Endothelial cell of umbilical vein (primary cell): ENCODE data around the gene RBPJL. TPM values are rescaled to one million over a fixed set of nuclear protein-coding genes. Genes with fewer than 3 reads are reported as not detected.
A peak's percentile ranks its signal among the peaks of the same experiment; 100 is the strongest.

Experiments used
- BruUV-seq: library from RNA; stranded (reverse); fragments of 400-500 nt; replicated peaks from 2 replicates; lab custom pipeline; 2021; lab: Mats Ljungman, UMichigan
- CTCF ChIA-PET: fragments of 300-600, 350-600 bp; sonication (Branson Sonifier 250); formaldehyde crosslinking; loops from one replicate; lab custom pipeline; 2021; ENCODE audit warnings: antibody characterized with exemption, inconsistent platforms; lab: Charles Lee
- POLR2A ChIA-PET: fragments of 300-600, 350-600 bp; sonication (Branson Sonifier 250); formaldehyde crosslinking; loops from one replicate; lab custom pipeline; 2021; ENCODE audit warnings: antibody characterized with exemption, inconsistent platforms; lab: Charles Lee
- DNase-seq: peaks from one replicate; pipeline ENCODE4 v3.0.0-alpha.2; 2011; ENCODE audit warnings: low read depth, low spot score
- FAIRE-seq: peaks from 2 replicates; lab custom pipeline; 2011; peaks lifted over from hg19 to GRCh38; lab: Jason Lieb, UNC
- H2AFZ ChIP-seq: 2 replicates; pipeline ENCODE4 v1.6.0; 2012; ENCODE audit warnings: low read depth, low read length, control low read depth, inconsistent platforms
- H3K27ac ChIP-seq: 2 replicates; pipeline ENCODE4 v1.5.1; 2011; ENCODE audit warnings: low read depth, mild to moderate bottlenecking, control low read depth, low read length, moderate library complexity; ENCODE audit not compliant: insufficient read depth
- H3K27me3 ChIP-seq, 2 experiments: 2 replicates each; pipeline versions ENCODE4 v1.6.0 to v1.6.1; 2011; ENCODE audit warnings: low read length in 2 of 2, mixed read lengths in 1 of 2; ENCODE audit not compliant: control insufficient read depth in 2 of 2, insufficient read depth in 2 of 2
- H3K36me3 ChIP-seq, 2 experiments: 2 replicates in 1 of 2; 3 replicates in 1 of 2; pipeline ENCODE4 v1.5.1; 2011; ENCODE audit warnings: low read length in 2 of 2, mild to moderate bottlenecking in 1 of 2, moderate library complexity in 1 of 2; ENCODE audit not compliant: control insufficient read depth in 2 of 2, insufficient read depth in 2 of 2; ENCODE audit errors: extremely low read depth in 1 of 2
- H3K4me1 ChIP-seq: 3 replicates; pipeline ENCODE4 v1.5.1; 2011; ENCODE audit warnings: mild to moderate bottlenecking, low read length; ENCODE audit not compliant: control insufficient read depth, insufficient read depth; ENCODE audit errors: extremely low read depth
- H3K4me2 ChIP-seq: 2 replicates; pipeline ENCODE4 v1.6.1; 2011; ENCODE audit warnings: low read length, control low read depth, mixed read lengths; ENCODE audit not compliant: insufficient read depth
- H3K4me3 ChIP-seq, 3 experiments: fragments of 200-600 bp in 1 of 3; sonication (generic), shearing (Covaris generic) in 1 of 3; replicated peaks in 1 of 3; 2 replicates each; pipeline ENCODE4 v1.5.1; 2011 to 2016; ENCODE audit warnings: control low read depth in 3 of 3, low read length in 3 of 3, mild to moderate bottlenecking in 2 of 3, inconsistent platforms in 1 of 3, low read depth in 1 of 3, moderate library complexity in 1 of 3; ENCODE audit not compliant: insufficient read depth in 1 of 3
- H3K79me2 ChIP-seq: 2 replicates; pipeline ENCODE4 v1.6.0; 2012; ENCODE audit warnings: low read length, inconsistent platforms; ENCODE audit not compliant: control insufficient read depth, insufficient read depth
- H3K9ac ChIP-seq: replicated peaks from 2 replicates; pipeline ENCODE3; 2011; ENCODE audit warnings: low read length, control low read depth; ENCODE audit not compliant: insufficient read depth; ENCODE audit errors: extremely low read depth
- H3K9me1 ChIP-seq: replicated peaks from 3 replicates; pipeline ENCODE4 v1.6.0; 2011; ENCODE audit warnings: mild to moderate bottlenecking, low read length; ENCODE audit not compliant: control insufficient read depth, insufficient read depth; ENCODE audit errors: extremely low read depth
- H3K9me3 ChIP-seq: replicated peaks from 2 replicates; pipeline ENCODE4 v1.5.1; 2012; ENCODE audit warnings: low read length, inconsistent platforms; ENCODE audit not compliant: control insufficient read depth, insufficient read depth
- H4K20me1 ChIP-seq: replicated peaks from 2 replicates; pipeline ENCODE3; 2011; ENCODE audit warnings: mild to moderate bottlenecking, low read length; ENCODE audit not compliant: control insufficient read depth, insufficient read depth; ENCODE audit errors: extremely low read depth
- CTCF ChIP-seq, 2 donors: IDR thresholded peaks; 1 replicate in 1 of 2; 2 replicates in 1 of 2; pipeline ENCODE4 v1.5.1; 2011; ENCODE audit warnings: low read length in 2 of 2, mild to moderate bottlenecking in 2 of 2, moderate library complexity in 2 of 2, control low read depth in 1 of 2, inconsistent platforms in 1 of 2, low read depth in 1 of 2; ENCODE audit not compliant: insufficient read depth in 1 of 2; ENCODE audit errors: extremely low read depth in 1 of 2
- EZH2 ChIP-seq: IDR thresholded peaks from 2 replicates; pipeline ENCODE4 v1.6.1; 2012; ENCODE audit warnings: borderline replicate concordance, low read depth, mild to moderate bottlenecking, moderate library complexity, low read length, inconsistent platforms; ENCODE audit not compliant: severe bottlenecking
- FOS ChIP-seq: IDR thresholded peaks from 2 replicates; pipeline ENCODE4 v1.6.1; 2011; ENCODE audit warnings: mild to moderate bottlenecking, low read length, moderate library complexity, borderline replicate concordance; ENCODE audit not compliant: insufficient read depth
- GATA2 ChIP-seq: IDR thresholded peaks from 2 replicates; pipeline ENCODE4 v1.7.0; 2011; ENCODE audit warnings: low read depth, mild to moderate bottlenecking, moderate library complexity, mixed read lengths, low read length; ENCODE audit not compliant: insufficient read length, insufficient read depth
- JUN ChIP-seq: IDR thresholded peaks from 2 replicates; pipeline ENCODE4 v1.6.1; 2011; ENCODE audit warnings: borderline replicate concordance, low read depth; ENCODE audit not compliant: insufficient read length, insufficient read depth
- MAX ChIP-seq: IDR thresholded peaks from 2 replicates; pipeline ENCODE4 v1.6.1; 2011; ENCODE audit not compliant: insufficient read depth, insufficient read length
- MYC ChIP-seq: IDR thresholded peaks from one replicate; pipeline ENCODE4 v1.6.1; 2011; ENCODE audit warnings: mild to moderate bottlenecking, low read depth, low read length
- POLR2A ChIP-seq: IDR thresholded peaks from 2 replicates; pipeline ENCODE4 v1.6.1; 2012; ENCODE audit warnings: low read depth, mild to moderate bottlenecking, control low read depth, low read length
- POLR2AphosphoS5 ChIP-seq: IDR thresholded peaks from 2 replicates; pipeline ENCODE4 v1.6.1; 2012; ENCODE audit warnings: low read depth, mild to moderate bottlenecking, control low read depth, low read length, moderate library complexity; ENCODE audit not compliant: insufficient read depth
- dilution Hi-C: fragments of 300-500 bp; cut with MboI; formaldehyde crosslinking; loops from one replicate; pipeline ENCODE4 v1.15.0; 2019; ENCODE audit warnings: low sequenced_read_pairs; ENCODE audit not compliant: extremely low pct_ligation_motif_present
- intact Hi-C: fragments of 100-400 bp; cut with micrococcal nuclease; formaldehyde crosslinking; loops from one replicate; pipeline ENCODE4 v1.10.0; 2022
- polyA plus RNA-seq, 4 experiments: library from polyadenylated mRNA; depleted of rRNA in 3 of 4; stranded (reverse) in 3 of 4; unstranded in 1 of 4; fragments of >200 nt; gene quantifications; 2 replicates each; pipeline versions ENCODE4 v1.2.1 to v1.2.3, GENCODE V29; 2011 to 2012; ENCODE audit warnings: missing spikeins in 1 of 4
- total RNA-seq: library from RNA; stranded (reverse); gene quantifications from 2 replicates; pipeline ENCODE4 v1.2.3, GENCODE V29; 2021

RBPJL gene
- total and polyA plus RNA-seq, 2 donors (not counting 3 experiments of a cell fraction or from before 2014, with no cell fraction given): not detected

DNA sequence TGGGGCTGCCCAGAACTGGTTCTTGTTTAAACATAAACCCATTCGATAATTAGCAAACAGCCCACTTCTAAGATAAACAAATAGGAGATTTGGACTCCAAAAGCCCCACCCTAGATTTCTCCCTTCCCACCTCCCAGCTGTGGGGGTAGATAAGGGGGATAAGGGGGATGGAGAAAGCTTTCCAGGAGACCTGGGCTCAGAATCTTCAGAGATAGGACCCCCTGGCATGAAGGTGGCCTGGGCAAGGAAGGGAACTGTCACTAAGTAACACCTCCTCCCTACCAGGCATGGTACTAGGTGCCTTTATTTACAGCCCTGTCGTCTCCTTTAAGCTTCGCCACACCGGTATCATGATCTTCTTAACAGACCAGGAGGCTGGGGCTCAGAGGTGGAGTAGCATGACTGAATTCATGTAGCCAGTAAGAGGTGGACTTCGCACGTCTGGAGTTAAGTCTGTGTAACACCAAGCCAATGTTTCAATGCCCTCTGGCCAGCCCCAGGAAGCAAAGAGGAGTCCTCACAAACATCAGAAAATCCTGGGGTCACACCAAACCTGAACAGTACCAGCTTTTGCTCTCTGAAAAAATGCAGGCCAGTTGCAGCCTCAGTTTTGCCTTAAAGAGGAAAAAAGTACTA is 37.0 kb downstream of the RBPJL start:
- peaks cover 78% of the 10 kb centered on the region for H3K79me2 ChIP-seq
- no peak for DNase-seq
- no peaks in the 10 kb centered on the region for H3K27me3 ChIP-seq
- no peak overlapping the region for H3K4me3 ChIP-seq
- dilution Hi-C loops (no loop called here), intact Hi-C loops (loop anchor here (1.0 to 10.0 kb wide), 2 partner anchors 15 to 571 kb away; partner anchors contain the start of gene PLTP)
- no TSS peak for BruUV-seq
- TF ChIP-seq GATA2 (no peak), POLR2AphosphoS5 (no peak), MAX (no peak), MYC (no peak), CTCF (IDR thresholded peaks at IDR 0.05; ENCODE audit: extremely low read depth in 1 of 2, insufficient read depth in 1 of 2, low read depth in 1 of 2, low read length in 2 of 2) (no peak), EZH2 (no peak), POLR2A (no peak), FOS (no peak), JUN (no peak)
- no peaks in the 10 kb centered on the region for H4K20me1 ChIP-seq
- peak overlapping the region; percentile 45 for H3K9ac ChIP-seq
- peaks cover 0 to 3% of the 10 kb centered on the region in 2 experiments for H3K36me3 ChIP-seq
- peak overlapping the region; percentile 74 for H3K4me2 ChIP-seq
- POLR2A ChIA-PET: interaction anchor here (0.5 to 1.9 kb wide), 5 partner anchors 9 to 384 kb away, joined by 3 to 9 read pairs (median 4); partner anchors contain the start of gene SYS1
- H3K27ac ChIP-seq: peak overlapping the region; percentile 92
- H3K9me1 ChIP-seq: no peaks in the 10 kb centered on the region
- H3K9me3 ChIP-seq: no peaks in the 10 kb centered on the region
- CTCF ChIA-PET: interaction anchor here (1.0 to 2.3 kb wide), 9 partner anchors 14 to 427 kb away, joined by 4 to 22 read pairs (median 7); partner anchors contain the start of gene SYS1
- H3K4me1 ChIP-seq: peaks cover 62% of the 10 kb centered on the region
- no peak for FAIRE-seq
- no peak overlapping the region for H2AFZ ChIP-seq
